ENCODE data around the gene ATP1A3.

GRCh38 chr19:41919948-41920712 lies 73.9 kb downstream of the ATP1A3 start:
- no peak for TF ChIP-seq CTCF (IDR thresholded peaks at IDR 0.05)
- TF ChIP-seq POLR2A (IDR thresholded peaks at IDR 0.05) = no peak
